ENCODE results near the gene SERPINF2.

DNA sequence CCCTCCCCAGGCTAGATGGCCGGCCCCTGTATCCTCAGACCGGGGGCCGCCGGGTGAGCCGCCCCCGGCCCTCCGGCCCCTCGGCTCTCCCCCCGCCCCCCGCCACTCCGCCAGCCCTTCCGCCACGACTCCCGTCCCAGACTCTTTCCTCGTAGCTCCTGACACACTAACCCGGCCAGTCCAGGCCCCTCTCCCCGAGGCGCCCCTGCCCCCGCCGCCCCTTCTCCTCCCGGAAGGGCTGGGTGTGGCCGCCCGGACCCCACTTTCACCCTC, 26.9 kb upstream of the SERPINF2 start:
- TF ChIP-seq, protein P1, sequence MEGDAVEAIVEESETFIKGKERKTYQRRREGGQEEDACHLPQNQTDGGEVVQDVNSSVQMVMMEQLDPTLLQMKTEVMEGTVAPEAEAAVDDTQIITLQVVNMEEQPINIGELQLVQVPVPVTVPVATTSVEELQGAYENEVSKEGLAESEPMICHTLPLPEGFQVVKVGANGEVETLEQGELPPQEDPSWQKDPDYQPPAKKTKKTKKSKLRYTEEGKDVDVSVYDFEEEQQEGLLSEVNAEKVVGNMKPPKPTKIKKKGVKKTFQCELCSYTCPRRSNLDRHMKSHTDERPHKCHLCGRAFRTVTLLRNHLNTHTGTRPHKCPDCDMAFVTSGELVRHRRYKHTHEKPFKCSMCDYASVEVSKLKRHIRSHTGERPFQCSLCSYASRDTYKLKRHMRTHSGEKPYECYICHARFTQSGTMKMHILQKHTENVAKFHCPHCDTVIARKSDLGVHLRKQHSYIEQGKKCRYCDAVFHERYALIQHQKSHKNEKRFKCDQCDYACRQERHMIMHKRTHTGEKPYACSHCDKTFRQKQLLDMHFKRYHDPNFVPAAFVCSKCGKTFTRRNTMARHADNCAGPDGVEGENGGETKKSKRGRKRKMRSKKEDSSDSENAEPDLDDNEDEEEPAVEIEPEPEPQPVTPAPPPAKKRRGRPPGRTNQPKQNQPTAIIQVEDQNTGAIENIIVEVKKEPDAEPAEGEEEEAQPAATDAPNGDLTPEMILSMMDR (IDR thresholded peaks at IDR 0.05): no peak
- TF ChIP-seq ZFX (IDR thresholded peaks at IDR 0.05; ENCODE audit: borderline replicate concordance): no peak

Data from 22Rv1 (cell line).